HG03469 (cell line): ENCODE data around the gene OR52J3.
"Not testable (repeated sequence)": the region's sequence is repeated elsewhere in the genome, so short reads cannot be mapped to it uniquely, and the experiment has no call there.

Experiments used
- ATAC-seq: cut with Tn5 transposase; IDR thresholded peaks from one replicate; pipeline ENCODE4 v1.9.1; 2021; ENCODE audit warnings: mild to moderate bottlenecking, moderate library complexity, moderate number of reproducible peaks; ENCODE audit not compliant: unreplicated experiment

Gene OR52J3

GRCh38 chr11:5046226-5046625 is at the start of gene OR52J3:
Gene OR52J3, plus strand, starts transcription at chr11:5046526. Its CDS starts 0 bp downstream, at chr11:5046526.
- no peak for ATAC-seq

DNA sequence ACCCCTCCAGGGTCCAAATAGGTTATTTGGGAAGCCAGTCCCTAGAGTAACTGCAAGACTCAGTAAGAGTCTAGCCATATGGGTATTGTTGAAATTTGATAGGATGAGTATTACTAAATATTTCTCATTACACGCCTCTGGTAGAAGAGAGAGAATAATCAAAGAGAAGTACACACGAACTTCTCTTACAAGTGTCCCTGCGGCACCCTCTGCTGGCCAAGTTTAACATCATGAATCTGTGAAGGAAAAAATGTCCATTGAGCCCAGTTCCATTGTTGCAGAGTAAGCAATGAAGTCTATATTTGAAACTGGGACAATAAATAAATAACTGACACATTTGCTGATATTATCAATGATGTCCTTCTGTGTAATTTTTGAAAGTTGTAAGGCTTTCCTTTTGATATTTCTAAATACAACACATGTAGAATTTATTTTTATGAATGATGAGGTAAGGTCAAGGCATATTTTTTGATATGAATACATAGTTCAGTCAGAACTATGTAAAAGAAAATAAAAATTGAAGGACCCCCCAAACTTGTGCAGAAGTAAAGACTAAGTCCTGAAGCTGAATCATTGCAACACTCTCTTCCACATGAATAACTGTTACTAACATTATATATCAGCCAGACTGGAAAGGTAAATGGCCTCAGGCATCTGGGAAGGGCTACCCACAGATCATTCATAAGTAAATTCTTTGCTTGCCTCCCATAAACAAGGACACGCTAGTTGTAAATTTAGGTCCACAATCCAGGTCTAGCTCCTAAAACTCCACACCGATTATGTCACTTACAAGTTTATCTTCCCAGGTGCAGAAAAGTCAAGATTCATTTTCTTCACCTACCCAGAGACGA is 41.7 kb upstream of the OR52J3 start:
- no peak for ATAC-seq

- ATAC-seq: no peak
These were observed 38.8 kb upstream of the OR52J3 start for GRCh38 chr11:5007561-5007960.

GRCh38 chr11:5011254-5011653 is 35.1 kb upstream of the OR52J3 start:
- ATAC-seq: no peak

DNA sequence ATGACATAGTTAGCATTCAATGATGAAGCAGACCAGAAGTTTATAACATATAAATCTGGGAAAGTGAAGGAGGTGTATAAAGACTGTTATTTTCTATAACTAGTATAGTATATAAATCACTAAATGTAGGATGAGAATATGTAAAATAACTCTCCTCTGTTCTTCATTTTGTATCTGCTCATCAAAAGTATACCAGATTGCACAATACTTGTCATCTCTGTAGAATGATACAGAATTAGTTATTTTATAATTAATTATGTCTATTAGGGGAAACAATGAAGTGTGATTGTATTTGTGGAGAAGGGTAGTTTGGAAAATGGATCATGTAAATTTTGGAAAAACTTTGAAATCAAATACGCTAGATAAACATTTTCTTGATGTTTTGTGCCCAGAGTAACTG is 33.3 kb upstream of the OR52J3 start:
- ATAC-seq: no peak

GRCh38 chr11:5021996-5022395 is 24.3 kb upstream of the OR52J3 start:
- no peak for ATAC-seq

GRCh38 chr11:5036669-5037068 is 9.7 kb upstream of the OR52J3 start:
- ATAC-seq: no peak

DNA sequence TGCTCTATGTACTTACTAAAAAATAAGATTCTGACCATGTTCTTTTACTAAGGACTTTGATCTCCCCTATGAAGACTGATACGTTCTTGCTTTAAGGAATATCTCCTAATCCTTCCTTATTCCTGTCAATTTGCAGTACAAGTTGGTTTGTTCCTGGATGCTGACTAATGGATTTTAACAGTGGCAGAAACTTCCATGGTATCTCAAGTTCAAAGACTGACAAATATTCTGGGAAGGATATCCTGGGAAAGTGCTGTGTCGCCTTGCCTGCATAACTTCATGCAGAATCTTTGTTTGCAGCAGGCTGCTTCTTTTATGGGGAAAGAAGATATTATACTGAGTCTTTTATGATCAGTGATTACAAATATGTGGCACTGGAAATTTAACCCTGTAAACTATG is 8.4 kb upstream of the OR52J3 start:
- ATAC-seq: no peak

GRCh38 chr11:5038341-5038740 is 8.0 kb upstream of the OR52J3 start:
- no peak for ATAC-seq

- no peak for ATAC-seq
These were observed 5.5 kb upstream of the OR52J3 start for GRCh38 chr11:5040876-5041275.

DNA sequence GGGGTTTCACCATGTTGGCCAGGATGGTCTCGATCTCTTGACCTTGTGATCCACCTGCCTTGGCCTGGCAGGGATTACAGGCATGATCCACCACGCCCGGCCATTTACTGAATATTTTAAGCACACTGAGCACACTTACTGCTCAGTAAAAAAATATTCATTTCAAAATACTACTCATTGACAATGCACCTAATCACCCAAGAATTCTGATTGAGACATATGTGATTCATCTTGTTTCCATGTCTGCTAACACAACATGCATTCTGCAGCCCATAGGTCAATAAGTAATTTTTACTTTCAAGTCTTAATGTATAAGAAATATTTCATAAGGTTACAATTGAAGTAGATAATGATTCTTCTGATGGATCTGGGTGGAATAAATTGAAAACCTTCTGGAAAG is 4.2 kb upstream of the OR52J3 start:
- no peak for ATAC-seq

GRCh38 chr11:5043380-5043779 is 2.9 kb upstream of the OR52J3 start:
- ATAC-seq: no peak

DNA sequence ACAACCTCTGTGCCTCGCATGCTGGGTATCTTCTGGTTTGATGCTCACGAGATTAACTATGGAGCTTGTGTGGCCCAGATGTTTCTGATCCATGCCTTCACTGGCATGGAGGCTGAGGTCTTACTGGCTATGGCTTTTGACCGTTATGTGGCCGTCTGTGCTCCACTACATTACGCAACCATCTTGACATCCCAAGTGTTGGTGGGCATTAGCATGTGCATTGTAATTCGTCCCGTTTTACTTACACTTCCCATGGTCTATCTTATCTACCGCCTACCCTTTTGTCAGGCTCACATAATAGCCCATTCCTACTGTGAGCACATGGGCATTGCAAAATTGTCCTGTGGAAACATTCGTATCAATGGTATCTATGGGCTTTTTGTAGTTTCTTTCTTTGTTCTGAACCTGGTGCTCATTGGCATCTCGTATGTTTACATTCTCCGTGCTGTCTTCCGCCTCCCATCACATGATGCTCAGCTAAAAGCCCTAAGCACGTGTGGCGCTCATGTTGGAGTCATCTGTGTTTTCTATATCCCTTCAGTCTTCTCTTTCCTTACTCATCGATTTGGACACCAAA is 516 bp downstream of the OR52J3 start:
- no peak for ATAC-seq

- ATAC-seq: not testable (repeated sequence)
These were observed 12.4 kb downstream of the OR52J3 start for GRCh38 chr11:5058679-5059078.

DNA sequence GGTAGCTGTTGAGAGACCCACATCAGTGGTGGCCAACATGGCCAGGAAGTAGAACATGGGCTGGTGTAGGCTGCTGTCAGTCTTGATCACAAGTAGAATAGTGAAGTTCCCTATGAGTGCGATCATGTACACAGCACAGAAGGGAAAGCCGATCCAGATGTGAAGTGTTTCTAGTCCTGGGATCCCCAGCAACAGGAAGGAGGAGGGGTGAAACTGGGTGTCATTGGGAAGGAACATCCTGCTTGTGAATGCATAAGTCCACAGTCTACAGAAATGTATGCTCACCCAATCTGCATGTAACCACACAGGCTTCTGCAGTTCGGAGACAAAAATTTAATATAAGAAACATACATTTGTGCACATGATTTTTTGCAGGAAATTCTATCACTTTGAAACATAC is 13.1 kb downstream of the OR52J3 start, which contains the start of gene OR52E2:
Gene OR52E2, minus strand, starts transcription at position 237 of the 400 bp plus-strand sequence. Its CDS starts 0 bp downstream, at position 237.
- ATAC-seq: no peak

GRCh38 chr11:5065027-5065426 is 18.7 kb downstream of the OR52J3 start:
- no peak for ATAC-seq

DNA sequence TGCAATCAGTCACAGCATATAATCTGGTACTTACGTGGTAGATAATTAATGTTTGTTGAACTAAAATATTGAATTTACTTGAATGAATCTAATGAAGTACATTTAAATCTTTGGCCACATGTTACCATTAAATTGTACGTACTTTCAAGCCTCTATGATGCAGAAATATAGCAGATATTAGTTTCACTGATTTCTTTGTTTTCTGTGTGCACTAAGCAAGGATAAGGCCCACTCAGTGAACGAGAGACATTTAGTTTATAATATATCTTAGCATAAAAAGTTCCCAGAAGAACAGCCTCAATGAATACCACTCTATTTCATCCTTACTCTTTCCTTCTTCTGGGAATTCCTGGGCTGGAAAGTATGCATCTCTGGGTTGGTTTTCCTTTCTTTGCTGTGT is 22.9 kb downstream of the OR52J3 start, which contains the start of gene OR52E1:
Gene OR52E1, plus strand, starts transcription at position 301 of the 400 bp plus-strand sequence.
- ATAC-seq: no peak

- ATAC-seq: no peak
These were observed 25.5 kb downstream of the OR52J3 start for GRCh38 chr11:5071799-5072198.

DNA sequence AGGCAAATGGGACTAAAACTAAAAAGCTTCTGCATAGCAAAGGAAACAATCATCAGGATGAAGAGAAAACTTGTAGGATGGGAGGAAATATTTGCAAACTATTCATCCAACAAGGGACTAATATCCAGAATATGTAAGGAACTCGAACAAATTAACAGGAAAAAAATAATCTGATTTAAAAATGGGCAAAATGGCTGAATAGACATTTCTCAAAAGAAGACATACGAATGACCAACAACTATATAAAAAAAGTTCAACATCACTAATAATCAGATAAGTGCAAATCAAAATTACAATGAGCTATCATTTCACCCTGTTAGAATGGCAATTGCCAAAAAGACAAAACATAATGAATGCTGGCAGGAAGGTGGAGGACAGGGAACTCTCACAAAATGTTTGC is 35.1 kb downstream of the OR52J3 start:
- ATAC-seq: no peak

- no peak for ATAC-seq
These were observed 37.3 kb downstream of the OR52J3 start for GRCh38 chr11:5083602-5084001.

DNA sequence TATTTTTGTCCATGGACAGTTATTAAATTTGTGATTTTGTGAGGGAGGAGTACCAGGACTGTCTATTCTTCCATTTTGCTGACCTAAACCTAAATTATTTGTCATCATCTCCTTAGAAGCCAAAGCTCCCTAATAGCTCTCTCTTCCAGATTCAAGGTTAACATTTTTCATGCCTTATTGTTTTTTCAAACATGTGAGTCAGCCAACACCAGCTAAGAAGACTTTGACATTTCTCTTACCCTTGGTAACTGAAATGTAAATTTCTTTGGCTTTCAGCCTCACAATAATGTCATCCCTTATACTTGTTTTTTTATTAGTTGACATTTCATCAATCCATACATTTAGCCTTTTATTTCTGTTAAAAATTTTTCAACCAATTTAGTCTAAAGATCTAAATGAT is 42.2 kb downstream of the OR52J3 start:
- ATAC-seq: no peak

GRCh38 chr11:5090668-5091067 is 44.3 kb downstream of the OR52J3 start:
- no peak for ATAC-seq
